Measurements from ENCODE around the gene NACA.

- TF ChIP-seq, protein P1, sequence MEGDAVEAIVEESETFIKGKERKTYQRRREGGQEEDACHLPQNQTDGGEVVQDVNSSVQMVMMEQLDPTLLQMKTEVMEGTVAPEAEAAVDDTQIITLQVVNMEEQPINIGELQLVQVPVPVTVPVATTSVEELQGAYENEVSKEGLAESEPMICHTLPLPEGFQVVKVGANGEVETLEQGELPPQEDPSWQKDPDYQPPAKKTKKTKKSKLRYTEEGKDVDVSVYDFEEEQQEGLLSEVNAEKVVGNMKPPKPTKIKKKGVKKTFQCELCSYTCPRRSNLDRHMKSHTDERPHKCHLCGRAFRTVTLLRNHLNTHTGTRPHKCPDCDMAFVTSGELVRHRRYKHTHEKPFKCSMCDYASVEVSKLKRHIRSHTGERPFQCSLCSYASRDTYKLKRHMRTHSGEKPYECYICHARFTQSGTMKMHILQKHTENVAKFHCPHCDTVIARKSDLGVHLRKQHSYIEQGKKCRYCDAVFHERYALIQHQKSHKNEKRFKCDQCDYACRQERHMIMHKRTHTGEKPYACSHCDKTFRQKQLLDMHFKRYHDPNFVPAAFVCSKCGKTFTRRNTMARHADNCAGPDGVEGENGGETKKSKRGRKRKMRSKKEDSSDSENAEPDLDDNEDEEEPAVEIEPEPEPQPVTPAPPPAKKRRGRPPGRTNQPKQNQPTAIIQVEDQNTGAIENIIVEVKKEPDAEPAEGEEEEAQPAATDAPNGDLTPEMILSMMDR (IDR thresholded peaks at IDR 0.05), result no peak
- TF ChIP-seq POLR2AphosphoS5 (IDR thresholded peaks at IDR 0.05; ENCODE audit: insufficient read depth in 1 of 2, low read depth in 1 of 2) (no peak), POLR2A (IDR thresholded peaks at IDR 0.05) (no peak)
Measured at GRCh38 chr12:56759263-56759908, 34.3 kb upstream of the NACA start.

Measured in vagina (tissue), 2 donors.